ENCODE data around the gene THADA.

The THADA gene

GRCh38 chr2:43321446-43321845 is 274.4 kb downstream of the THADA start:
- no peak for DNase-seq

- DNase-seq: no peak
These were observed 276.3 kb downstream of the THADA start for GRCh38 chr2:43319541-43319940.

GRCh38 chr2:43318791-43319190 is 277.0 kb downstream of the THADA start:
- no peak for DNase-seq

GRCh38 chr2:43317680-43318079 is 278.2 kb downstream of the THADA start:
- DNase-seq: no peak

- DNase-seq: no peak
These were observed 278.6 kb downstream of the THADA start for GRCh38 chr2:43317194-43317593.

GRCh38 chr2:43315482-43315881 is 280.4 kb downstream of the THADA start:
- no peak for DNase-seq

- no peak for DNase-seq
These were observed 281.4 kb downstream of the THADA start for GRCh38 chr2:43314299-43314927.

- no peak for DNase-seq
These were observed 282.2 kb downstream of the THADA start for GRCh38 chr2:43313642-43314017.

GRCh38 chr2:43312755-43313641 is 282.8 kb downstream of the THADA start:
- no peak for DNase-seq

- DNase-seq: no peak
These were observed 284.6 kb downstream of the THADA start for GRCh38 chr2:43311276-43311675.

GRCh38 chr2:43309935-43310334 is 285.9 kb downstream of the THADA start:
- DNase-seq: no peak

- DNase-seq: no peak
These were observed 287.9 kb downstream of the THADA start for GRCh38 chr2:43307973-43308372.

GRCh38 chr2:43307046-43307445 is 288.8 kb downstream of the THADA start:
- no peak for DNase-seq

GRCh38 chr2:43306197-43306596 is 289.6 kb downstream of the THADA start:
- DNase-seq: no peak

GRCh38 chr2:43305517-43305916 is 290.3 kb downstream of the THADA start:
- no peak for DNase-seq

GRCh38 chr2:43305012-43305411 is 290.8 kb downstream of the THADA start:
- no peak for DNase-seq

GRCh38 chr2:43303889-43304288 is 291.9 kb downstream of the THADA start:
- no peak for DNase-seq

GRCh38 chr2:43302961-43303494 is 292.8 kb downstream of the THADA start:
- no peak for DNase-seq

GRCh38 chr2:43302182-43302960 is 293.5 kb downstream of the THADA start:
- DNase-seq: no peak

- DNase-seq: no peak
These were observed 294.9 kb downstream of the THADA start for GRCh38 chr2:43300781-43301583.

GRCh38 chr2:43300222-43300621 is 295.6 kb downstream of the THADA start:
- no peak for DNase-seq

GRCh38 chr2:43298500-43298899 is 297.3 kb downstream of the THADA start:
- no peak for DNase-seq
